DMS79 treated with DMSO at 0.1 percent for 48 hours (cell line): ENCODE measurements around the gene MT1E.
"Not testable (repeated sequence)": the region's sequence is repeated elsewhere in the genome, so short reads cannot be mapped to it uniquely, and the experiment has no call there.

ENCODE experiments used
- DNase-seq: peaks from one replicate; lab custom pipeline; 2025; lab: John Stamatoyannopoulos, UW

The MT1E gene

DNA sequence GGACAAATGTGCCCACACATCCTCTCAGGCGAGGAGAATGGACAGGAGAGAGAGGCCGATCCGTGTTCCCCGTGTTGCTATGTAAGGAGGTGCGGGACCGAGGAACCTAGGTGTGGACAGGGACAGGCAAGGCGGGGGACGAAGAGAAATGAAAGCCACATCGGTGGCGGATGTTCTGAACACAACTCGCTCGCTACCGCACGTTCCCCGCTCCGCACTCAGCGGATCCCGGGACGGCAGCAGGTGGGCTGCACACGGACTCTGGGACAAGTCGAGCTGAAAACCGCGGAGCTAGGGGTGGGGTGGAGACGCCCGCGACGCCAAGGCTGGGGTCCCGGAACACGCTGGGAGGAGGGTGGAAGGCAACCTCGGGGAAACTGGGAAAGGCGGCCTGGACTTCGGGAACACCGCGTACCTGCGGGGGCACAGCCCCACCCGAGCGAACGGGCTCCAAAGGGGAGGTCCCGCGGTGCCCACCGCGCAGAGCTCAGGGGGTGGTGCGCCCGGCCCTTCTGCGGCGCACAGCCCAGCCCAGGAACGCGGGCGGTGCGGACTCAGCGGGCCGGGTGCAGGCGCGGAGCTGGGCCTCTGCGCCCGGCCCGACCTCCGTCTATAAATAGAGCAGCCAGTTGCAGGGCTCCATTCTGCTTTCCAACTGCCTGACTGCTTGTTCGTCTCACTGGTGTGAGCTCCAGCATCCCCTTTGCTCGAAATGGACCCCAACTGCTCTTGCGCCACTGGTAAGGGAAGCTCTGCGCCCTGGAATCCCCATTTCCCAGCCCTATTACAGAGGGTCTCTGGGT is at the start of gene MT1E:
MT1E (plus strand) TSS at position 642 of the 803 bp plus-strand sequence; CDS start at position 713, 71 bp downstream.
- peak; percentile 34 for DNase-seq

GRCh38 chr16:56576585-56577299 is 48.8 kb upstream of the MT1E start:
- no peak for DNase-seq

- no peak for DNase-seq
These were observed 48.3 kb upstream of the MT1E start for GRCh38 chr16:56577300-56577625.

- DNase-seq, result no peak
These were observed 45.1 kb upstream of the MT1E start for GRCh38 chr16:56580391-56581048.

DNA sequence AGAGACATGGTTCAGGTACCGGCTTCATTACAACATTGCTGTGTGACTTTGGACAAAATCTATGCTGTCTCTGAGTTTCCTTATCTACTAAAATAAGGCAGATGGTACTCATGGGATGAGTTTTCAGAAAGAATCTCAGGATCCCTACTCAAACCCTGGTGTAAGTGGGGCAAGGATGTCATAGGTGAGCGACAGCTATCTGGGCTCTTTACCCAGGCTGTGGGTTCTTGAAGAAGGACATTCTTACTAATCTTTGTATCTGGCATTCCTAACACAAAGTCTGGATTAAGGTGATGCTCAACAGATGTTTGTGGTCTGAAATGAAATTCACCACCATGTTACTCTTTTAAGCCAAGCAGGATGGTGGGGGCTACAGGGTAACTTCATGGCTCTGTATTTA is 42.7 kb upstream of the MT1E start:
- not testable (repeated sequence) for DNase-seq

DNA sequence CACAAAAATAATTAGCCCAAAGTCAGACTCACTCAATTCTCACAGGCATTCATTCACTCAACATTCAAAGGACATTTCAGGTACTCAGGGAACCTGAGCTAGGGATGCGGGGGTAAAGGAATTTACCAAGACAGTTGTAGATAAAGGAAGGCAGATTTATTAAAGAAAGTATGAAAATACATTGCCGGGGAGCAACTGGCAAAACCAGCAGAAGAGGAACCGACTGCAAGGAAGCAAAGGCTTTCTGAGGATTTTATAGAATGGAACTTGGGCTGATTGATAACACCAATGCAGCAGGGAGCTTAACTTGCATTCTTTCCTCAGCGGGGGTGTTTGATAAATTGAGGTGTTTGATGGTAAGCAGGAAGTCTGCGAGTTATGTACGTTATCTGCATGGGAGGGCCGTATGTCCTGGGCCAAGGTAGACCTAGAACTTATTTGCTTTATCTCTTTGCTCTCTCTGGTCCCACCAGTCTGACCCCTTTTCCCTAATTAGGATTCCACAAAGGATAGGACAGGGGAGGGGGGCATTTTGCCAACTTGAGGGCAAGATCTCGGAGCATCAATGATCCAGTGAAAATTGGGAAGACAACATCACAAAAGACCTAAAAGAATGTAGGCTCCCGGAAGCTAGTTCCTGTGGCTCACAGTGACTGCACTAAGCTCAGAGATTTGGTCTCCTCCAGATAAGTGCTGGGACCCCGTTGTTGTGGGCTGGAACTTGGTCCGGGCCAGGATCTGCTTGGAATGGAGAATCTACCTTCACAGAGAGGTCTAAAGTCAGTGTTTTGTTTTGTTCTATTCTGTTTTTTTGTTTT is 42.0 kb upstream of the MT1E start:
- DNase-seq, result no peak

- DNase-seq, result no peak
These were observed 41.3 kb upstream of the MT1E start for GRCh38 chr16:56584276-56584675.

- no peak for DNase-seq
These were observed 36.8 kb upstream of the MT1E start for GRCh38 chr16:56588781-56589140.

- peak; percentile 32 for DNase-seq
These were observed 36.2 kb upstream of the MT1E start, which contains the start of gene MT3 for GRCh38 chr16:56589141-56590039. Gene MT3 (plus strand): TSS chr16:56589528. CDS start chr16:56589591, 63 bp downstream.

DNA sequence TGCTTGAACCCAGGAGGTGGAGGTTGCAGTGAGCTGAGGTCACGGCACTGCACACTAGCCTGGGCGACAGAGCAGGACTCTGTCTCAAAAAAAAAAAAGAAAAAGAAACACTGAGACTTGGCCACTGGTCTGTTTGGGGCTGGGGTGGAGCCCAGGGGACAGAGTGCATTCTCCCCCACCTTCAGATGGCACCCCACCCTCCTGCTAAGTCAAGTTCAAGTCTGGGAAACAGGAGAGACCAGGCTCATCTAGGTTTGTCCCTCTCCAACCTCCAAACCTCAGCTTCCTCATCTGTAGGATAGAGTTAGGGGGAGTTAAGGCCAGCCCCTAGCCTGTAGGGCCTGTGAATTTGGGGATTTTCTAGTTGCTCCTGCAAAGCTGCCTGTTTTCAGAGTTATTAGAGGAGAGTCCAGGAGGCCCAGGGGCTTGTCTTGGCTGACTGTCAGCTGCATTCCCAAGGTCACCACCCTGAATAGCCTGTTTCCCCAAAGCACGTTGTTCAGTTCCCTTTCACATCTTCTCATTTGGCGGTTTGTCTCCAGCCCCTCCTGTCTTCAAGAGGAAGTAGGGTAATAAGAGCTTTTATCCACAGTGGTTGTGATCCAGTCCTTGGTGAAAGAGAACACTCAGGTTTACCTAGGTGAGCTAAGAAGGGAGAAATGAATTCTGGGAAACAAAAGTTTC is 34.1 kb upstream of the MT1E start:
- DNase-seq, result no peak

DNA sequence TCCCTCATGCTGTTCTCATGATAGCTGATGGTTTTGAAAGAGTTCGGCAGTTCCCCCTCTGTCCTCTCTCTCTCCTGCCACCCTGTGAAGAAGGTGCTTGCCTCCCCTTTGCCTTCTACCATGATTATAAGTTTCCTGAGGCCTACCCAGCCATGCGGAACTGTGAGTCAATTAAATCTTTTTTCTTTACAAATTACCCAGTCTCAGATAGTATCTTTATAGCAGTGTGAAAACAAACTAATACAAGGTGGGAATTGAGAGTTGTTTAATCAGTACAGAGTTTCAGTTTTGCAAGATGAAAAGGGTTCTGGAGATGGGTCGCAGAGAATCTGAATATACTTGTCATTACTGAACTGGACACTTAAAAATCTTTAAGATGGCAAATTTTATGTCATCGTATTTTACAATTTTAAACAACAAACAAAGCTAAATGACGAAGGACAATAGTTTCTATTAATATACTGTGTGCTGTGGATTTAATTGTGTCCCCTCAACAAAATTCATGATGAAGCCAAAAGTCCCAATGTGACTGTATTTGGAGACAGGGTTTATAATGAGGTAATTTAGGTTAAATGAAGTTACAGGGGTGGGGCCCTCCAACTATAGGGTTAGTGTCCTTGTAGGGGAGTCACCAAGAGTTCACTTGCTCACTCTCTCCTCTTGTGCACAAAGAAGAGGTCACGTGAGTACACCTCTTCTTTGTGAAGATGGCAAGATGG is 31.8 kb upstream of the MT1E start:
- DNase-seq, result no peak

DNA sequence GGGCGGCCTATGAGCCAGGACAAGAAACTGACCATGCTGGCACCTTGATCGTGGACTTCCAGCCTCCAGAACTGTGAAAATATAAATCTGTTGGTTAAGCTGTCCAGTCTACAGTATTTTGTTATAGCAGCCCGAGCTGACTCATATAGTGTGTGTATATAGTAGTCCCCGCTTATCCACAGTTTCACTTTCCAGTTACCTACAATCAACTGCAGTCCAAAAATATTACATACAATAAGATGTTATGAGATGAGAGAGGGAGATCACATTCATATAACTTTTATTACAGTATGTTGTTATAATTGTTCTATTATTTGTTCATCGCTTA is 31.3 kb upstream of the MT1E start:
- DNase-seq, result no peak

DNA sequence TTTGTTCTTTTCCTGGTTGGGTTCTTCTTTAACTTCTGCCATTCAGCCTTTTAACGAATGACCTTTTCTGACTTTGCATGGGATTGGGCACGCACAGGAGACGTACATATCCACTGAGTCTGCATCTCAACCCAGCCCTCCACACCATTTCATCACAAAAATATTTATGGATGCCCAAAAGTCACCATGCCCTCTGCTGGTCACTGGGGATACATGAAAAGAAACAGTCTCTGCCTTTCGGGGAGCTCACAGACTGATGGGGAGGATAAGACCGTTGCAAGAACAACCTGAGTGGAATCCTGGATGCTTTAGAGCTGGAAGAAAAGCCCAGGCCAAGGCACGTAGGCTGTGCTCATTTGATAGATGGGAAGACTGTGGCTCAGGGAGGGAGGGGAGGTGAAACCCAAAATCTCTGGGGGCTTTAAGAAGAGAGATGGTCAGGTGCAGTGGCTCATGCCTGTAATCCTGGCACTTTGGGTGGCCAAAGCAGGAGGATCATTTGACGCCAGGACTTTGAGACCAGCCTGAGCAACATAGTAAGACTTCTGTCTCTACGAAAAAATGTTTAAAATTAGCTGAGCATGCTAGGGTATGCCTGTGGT is 25.1 kb upstream of the MT1E start:
- DNase-seq, result no peak

DNA sequence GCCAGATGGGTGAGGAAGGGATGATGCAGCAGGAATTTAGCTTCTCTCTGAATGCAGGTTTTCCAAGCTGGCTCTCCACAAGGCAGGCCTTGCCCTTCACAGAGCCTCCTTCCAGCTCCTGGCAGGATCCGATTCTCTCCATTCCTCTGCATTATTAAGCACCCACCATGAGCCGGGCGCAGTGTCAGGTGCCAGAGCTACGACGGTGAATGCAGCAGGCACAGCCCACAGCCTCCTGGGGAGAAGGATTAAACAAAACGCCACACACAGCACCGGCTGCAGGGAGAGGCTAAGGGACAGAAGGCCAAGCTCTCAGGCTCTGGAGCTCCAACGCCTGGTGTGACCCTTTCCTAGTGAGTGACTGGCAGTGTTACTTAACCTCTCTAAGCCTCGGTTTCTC is 24.3 kb upstream of the MT1E start:
- no peak for DNase-seq

- no peak for DNase-seq
These were observed 22.0 kb upstream of the MT1E start for GRCh38 chr16:56603589-56603988.

DNA sequence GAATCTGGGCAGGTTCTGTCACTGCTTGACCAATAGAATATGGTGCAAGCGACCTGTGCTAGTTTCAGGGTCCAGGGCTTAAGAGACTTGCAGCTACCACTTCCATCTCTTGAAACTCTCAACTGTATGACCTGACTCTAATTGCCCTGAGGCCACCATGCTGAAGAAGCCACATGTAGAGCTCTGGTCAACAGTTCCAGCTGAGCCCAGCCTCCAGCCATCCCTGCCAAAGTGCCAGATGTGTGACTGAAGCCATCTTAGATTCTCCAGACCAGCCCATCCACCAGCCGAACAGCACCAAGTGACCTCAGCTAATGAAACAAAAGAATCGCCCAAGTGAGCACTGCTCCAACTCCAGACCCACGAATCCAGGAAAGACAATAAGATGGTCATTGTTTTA is 20.6 kb upstream of the MT1E start:
- no peak for DNase-seq

- no peak for DNase-seq
These were observed 20.1 kb upstream of the MT1E start for GRCh38 chr16:56605475-56605874.

- no peak for DNase-seq
These were observed 19.5 kb upstream of the MT1E start for GRCh38 chr16:56606071-56606475.

GRCh38 chr16:56606476-56607108 is 19.0 kb upstream of the MT1E start:
- no peak for DNase-seq
